Thyroid gland (tissue), 4 donors: ENCODE results near the gene BRDT.

Experiments
- CTCF ChIP-seq, 6 experiments: fragments of 200-600 bp in 3 of 6; fragments of 450-650 bp in 3 of 6; sonication (generic) in 3 of 6; IDR thresholded peaks; one replicate each; pipeline ENCODE4 v1.5.1; 2016 to 2019; ENCODE audit warnings: antibody characterized with exemption in 6 of 6, mild to moderate bottlenecking in 2 of 6, inconsistent platforms in 1 of 6, moderate library complexity in 1 of 6
- POLR2A ChIP-seq, 2 donors: fragments of 450-650 bp; IDR thresholded peaks; one replicate each; pipeline ENCODE4 v1.6.1; 2017; ENCODE audit warnings: antibody characterized with exemption in 2 of 2, mild to moderate bottlenecking in 2 of 2, moderate library complexity in 1 of 2

DNA sequence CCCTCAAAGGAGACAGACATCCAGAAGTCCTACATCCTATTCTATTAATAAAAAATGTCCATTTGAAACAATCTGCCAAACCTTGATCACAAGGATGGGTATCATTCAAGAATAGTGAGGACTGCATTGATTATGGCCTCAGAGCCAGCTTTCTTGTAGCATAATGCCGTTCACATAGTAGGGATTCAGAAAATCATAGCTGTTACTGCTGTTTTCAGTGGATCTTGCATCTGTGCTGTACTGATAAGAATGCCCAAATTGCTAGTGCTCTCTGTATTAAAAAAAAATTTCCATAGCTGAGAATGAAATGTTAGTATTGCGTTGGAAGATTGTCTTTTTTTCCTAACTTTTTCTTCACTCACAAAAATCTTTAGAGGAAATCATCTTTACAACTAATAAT is 19.1 kb downstream of the BRDT start:
- TF ChIP-seq CTCF (IDR thresholded peaks at IDR 0.05) (no peak), POLR2A (IDR thresholded peaks at IDR 0.05) (no peak)
